Colonic mucosa (tissue), 4 donors: Measurements from ENCODE around the gene HOXB6. TPM values are rescaled to one million over a fixed set of nuclear protein-coding genes. Genes with fewer than 3 reads are reported as not detected.

ENCODE experiments used
- DNase-seq: peaks from one replicate; pipeline ENCODE4 v3.0.0-alpha.2; 2020
- H3K27ac ChIP-seq: fragments of 200-600 bp; one replicate; pipeline ENCODE4 v1.8.0; 2021
- H3K27me3 ChIP-seq: fragments of 200-600 bp; one replicate; pipeline ENCODE4 v1.8.0; 2021
- H3K36me3 ChIP-seq: fragments of 200-600 bp; one replicate; pipeline ENCODE4 v1.8.0; 2021
- H3K4me1 ChIP-seq: fragments of 200-600 bp; one replicate; pipeline ENCODE4 v1.8.0; 2021; ENCODE audit warnings: mild to moderate bottlenecking
- H3K4me3 ChIP-seq: fragments of 200-600 bp; one replicate; pipeline ENCODE4 v1.8.0; 2021
- H3K9ac ChIP-seq, 2 donors: one replicate each; pipeline ENCODE4 v1.7.0; 2013; ENCODE audit warnings: control low read depth in 2 of 2, low read depth in 2 of 2, low read length in 2 of 2
- H3K9me3 ChIP-seq: fragments of 200-600 bp; one replicate; pipeline ENCODE4 v1.8.0; 2021
- intact Hi-C: fragments of 100-400 bp; cut with DNase I; formaldehyde crosslinking; loops from one replicate; pipeline ENCODE4 v1.14.1; 2022
- total RNA-seq, 2 donors: library from RNA; stranded (reverse); fragmentation: NEBNext Ultra II Directional in 1 of 2; extraction: Animal tissue kit (Norgen Biotek cat#: 25700) in 1 of 2; gene quantifications; one replicate each; pipeline ENCODE4 v1.2.1, GENCODE V29; 2021
- TF ChIP-seq, protein P1 (sequence below): fragments of 200-600 bp; IDR thresholded peaks from one replicate; pipeline ENCODE4 v1.8.0; 2022; ENCODE audit warnings: antibody characterized with exemption, mild to moderate bottlenecking
- donor health status: healthy.
- donor health status: DM: no; HTN: no; CAD: no.
- donor health status: DM: no; HTN: no; CAD: no.

Gene HOXB6
- total RNA-seq, 2 donors from 2014 or later, result 30.0 to 71.0 TPM

DNA sequence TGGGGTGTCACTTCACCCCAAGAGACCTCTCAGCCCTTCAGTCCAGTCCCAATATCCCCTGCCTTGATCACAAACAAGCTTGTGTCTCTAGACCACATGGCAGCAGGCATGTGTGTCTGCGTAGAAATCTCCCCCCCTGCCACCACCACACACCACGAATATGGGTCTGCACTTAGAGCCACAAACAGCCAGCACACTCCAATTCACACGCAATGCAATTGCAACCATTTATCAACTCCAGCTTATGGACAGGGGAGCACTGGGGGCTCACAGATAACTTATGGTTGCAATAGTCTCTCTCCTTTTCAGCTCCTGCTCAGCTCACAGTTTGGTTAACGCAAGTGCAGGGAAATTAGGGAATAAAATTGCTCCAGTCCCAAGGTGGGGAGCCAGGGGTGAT is 18.8 kb upstream of the HOXB6 start:
- Histone ChIP-seq H3K4me1 (peaks cover 3% of the 10 kb centered on the region), H3K27me3 (peaks cover 37% of the 10 kb centered on the region), H3K9me3 (no peaks in the 10 kb centered on the region), H3K9ac (peak overlapping the region in 1 of 2 donors; percentile 60), H3K36me3 (no peaks in the 10 kb centered on the region), H3K4me3 (no peak overlapping the region), H3K27ac (no peak overlapping the region)
- no peak for DNase-seq
- TF ChIP-seq, protein P1, sequence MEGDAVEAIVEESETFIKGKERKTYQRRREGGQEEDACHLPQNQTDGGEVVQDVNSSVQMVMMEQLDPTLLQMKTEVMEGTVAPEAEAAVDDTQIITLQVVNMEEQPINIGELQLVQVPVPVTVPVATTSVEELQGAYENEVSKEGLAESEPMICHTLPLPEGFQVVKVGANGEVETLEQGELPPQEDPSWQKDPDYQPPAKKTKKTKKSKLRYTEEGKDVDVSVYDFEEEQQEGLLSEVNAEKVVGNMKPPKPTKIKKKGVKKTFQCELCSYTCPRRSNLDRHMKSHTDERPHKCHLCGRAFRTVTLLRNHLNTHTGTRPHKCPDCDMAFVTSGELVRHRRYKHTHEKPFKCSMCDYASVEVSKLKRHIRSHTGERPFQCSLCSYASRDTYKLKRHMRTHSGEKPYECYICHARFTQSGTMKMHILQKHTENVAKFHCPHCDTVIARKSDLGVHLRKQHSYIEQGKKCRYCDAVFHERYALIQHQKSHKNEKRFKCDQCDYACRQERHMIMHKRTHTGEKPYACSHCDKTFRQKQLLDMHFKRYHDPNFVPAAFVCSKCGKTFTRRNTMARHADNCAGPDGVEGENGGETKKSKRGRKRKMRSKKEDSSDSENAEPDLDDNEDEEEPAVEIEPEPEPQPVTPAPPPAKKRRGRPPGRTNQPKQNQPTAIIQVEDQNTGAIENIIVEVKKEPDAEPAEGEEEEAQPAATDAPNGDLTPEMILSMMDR, result no peak
- intact Hi-C loops, result loop anchor here (10.0 kb wide), 1 partner anchor 479 kb away; no protein-coding TSS in a partner anchor

DNA sequence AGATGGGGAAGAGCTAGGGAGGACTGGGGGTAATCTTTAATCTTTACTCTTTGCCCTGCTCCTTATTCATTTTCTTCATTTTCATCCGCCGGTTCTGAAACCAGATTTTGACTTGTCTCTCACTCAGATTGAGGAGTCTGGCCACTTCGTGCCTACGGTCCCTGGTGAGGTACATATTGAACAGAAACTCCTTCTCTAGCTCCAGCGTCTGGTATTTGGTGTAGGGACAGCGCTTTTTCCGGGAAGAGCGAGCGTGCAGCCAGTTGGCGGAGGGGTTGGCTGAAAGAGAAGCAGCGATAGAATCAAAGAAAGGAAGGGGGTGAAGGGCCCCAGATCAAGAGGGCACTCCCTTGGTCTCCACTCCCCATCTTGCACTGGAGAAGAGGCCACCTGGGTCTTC is 18.1 kb upstream of the HOXB6 start:
- Histone ChIP-seq H3K4me3 (no peak overlapping the region), H3K27ac (no peak overlapping the region)

DNA sequence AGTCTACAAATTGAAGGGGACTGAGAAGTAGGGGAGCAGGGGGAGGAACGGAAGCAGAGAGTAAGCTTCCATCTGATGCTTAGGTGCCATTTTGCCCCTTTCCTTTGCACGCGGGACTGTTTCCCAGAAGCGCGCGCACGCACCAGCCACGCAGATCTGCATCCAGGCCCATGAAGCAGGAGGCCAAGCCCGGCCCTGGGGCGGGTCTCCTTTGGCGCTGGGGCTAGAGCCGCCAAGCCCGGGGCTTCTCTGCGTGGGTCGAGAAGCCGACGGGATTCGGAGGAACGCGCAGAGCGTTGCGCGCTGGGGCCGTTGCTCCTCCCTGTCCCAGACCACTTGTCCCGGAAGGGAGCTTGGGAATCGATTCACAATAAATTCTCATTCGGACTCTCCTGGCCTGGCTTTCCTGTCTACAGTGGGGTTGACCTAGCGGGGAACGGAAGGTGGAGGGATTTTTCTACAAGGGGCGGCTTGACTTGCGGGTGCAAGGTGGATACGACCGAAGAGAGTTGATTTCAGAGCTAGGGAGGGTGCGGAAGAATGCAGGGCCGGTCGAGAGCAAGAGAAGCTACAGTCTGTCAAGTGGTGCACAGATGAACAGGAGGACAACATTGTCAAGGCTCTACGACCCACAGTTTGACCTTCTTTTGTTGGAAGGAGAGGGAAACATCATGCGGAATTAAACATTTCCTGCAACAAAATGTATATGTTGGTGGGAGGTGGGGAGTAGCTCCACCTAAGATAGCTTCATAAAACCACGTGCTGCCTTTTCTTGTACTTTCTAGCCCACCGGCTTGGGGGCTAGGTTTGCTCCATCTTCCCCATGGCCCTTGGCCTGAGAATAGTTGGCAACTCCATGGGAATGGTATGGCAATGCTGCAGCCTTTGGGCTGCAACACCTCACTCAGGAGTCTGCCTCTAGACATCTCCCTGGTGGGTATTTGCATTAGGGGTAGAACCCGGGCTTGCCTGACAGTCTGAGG is 16.9 kb upstream of the HOXB6 start:
- peaks cover 15% of the 10 kb centered on the region for H3K4me1 ChIP-seq
- H3K27ac ChIP-seq, result no peak overlapping the region
- H3K4me3 ChIP-seq, result no peak overlapping the region
- intact Hi-C loops, result loop anchor here (10.0 kb wide), 1 partner anchor 477 kb away; no protein-coding TSS in a partner anchor
- no peaks in the 10 kb centered on the region for H3K36me3 ChIP-seq
- no peak for DNase-seq
- TF ChIP-seq, protein P1, result no peak
- H3K27me3 ChIP-seq, result peaks cover 40% of the 10 kb centered on the region
- peak overlapping the region; percentile 40 to 59 for H3K9ac ChIP-seq
- no peaks in the 10 kb centered on the region for H3K9me3 ChIP-seq

More for the DNA sequence above, 18.1 kb upstream of the HOXB6 start:
- peaks cover 9% of the 10 kb centered on the region for H3K4me1 ChIP-seq
- no peaks in the 10 kb centered on the region for H3K36me3 ChIP-seq
- DNase-seq, result no peak
- TF ChIP-seq, protein P1, result no peak
- H3K9ac ChIP-seq, result peak overlapping the region in 1 of 2 donors; percentile 59
- intact Hi-C loops, result loop anchor here (10.0 kb wide), 1 partner anchor 478 kb away; no protein-coding TSS in a partner anchor
- peaks cover 42% of the 10 kb centered on the region for H3K27me3 ChIP-seq
- H3K9me3 ChIP-seq, result no peaks in the 10 kb centered on the region

DNA sequence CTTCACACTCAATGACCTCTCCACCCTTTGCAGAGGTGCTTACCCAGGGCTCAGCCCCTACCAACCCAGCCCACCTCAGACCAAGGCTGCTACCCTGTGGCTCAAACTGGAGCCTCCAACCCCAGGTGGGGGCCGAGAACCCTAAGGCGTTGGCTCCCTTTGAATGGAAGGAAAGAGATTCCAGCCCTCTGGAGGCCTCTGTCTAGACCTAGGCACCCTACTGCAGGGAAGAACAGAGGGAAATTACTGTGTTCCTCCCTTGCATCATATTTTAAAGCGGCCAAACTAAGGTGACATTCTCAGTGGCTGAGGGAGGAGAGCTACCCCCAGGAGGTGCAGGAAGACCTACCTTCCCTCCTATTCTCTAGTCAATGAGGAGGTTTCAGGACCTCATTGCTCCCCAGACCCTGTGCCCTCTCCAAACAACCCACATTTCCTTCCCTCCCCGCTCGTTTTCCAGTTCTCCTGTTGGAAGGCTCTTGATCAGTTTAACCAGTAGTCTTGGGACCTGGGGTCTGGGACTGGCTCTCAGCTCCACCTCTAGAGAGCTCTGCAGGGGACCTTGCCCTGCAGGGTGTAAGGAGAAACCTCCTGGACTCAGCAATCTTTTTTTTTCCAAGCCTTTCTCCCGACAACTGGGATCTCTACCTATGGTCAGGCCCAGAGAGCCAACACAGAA is 15.8 kb upstream of the HOXB6 start:
- H3K4me3 ChIP-seq, result no peak overlapping the region
- peak overlapping the region; percentile 62 for H3K27ac ChIP-seq
- intact Hi-C loops, result loop anchor here (10.0 kb wide), 1 partner anchor 476 kb away; no protein-coding TSS in a partner anchor
- DNase-seq, result no peak
- TF ChIP-seq, protein P1, result no peak
- peaks cover 47% of the 10 kb centered on the region for H3K27me3 ChIP-seq
- peak overlapping the region; percentile 51 to 74 for H3K9ac ChIP-seq
- no peaks in the 10 kb centered on the region for H3K36me3 ChIP-seq
- peaks cover 13% of the 10 kb centered on the region for H3K4me1 ChIP-seq
- H3K9me3 ChIP-seq, result no peaks in the 10 kb centered on the region

DNA sequence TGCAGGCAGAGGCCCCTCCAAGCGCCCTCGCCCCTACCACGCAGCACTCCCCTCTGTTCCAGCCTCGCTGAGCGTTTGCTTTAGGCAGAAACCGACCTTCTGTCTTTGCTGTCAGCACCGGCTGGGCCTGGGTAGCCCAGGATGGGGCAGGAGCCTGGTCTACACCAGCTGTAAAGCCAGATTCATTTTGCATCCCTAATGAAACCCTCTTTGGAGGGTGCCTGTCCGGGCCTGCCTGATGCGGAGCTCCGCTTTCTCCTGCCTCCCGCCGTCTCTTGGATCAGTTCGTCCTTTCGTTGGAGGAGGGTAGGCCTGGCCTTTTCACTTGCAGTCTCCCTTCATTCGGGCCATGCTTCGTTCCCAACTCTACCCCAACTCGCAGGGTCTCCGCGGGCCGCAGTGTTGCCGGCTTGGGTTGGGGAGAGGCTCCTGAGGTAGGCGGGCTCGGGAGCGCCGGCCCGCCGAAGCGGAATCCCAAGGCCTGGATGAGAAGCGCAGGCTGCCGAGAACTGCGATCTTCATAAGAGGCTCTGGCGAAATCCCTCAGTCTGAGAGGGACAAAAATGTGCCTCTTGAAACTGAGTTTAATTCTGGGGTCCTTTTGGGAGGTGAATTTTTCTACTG is 15.2 kb upstream of the HOXB6 start:
- peak overlapping the region; percentile 62 for H3K27ac ChIP-seq

More for the DNA sequence above, 15.2 kb upstream of the HOXB6 start:
- no peaks in the 10 kb centered on the region for H3K36me3 ChIP-seq
- H3K4me3 ChIP-seq, result no peak overlapping the region
- no peaks in the 10 kb centered on the region for H3K9me3 ChIP-seq
- intact Hi-C loops, result loop anchor here (5.0 to 10.0 kb wide), 2 partner anchors 278 to 475 kb away; no protein-coding TSS in a partner anchor
- peaks cover 13% of the 10 kb centered on the region for H3K4me1 ChIP-seq
- H3K9ac ChIP-seq, result peak overlapping the region in 1 of 2 donors; percentile 74
- H3K27me3 ChIP-seq, result peaks cover 43% of the 10 kb centered on the region
- DNase-seq, result no peak
- TF ChIP-seq, protein P1, result no peak
